ENCODE results near the gene PTPN22. TPM values are rescaled to one million over a fixed set of nuclear protein-coding genes. Genes with fewer than 3 reads are reported as not detected.
A peak's percentile ranks its signal among the peaks of the same experiment; 100 is the strongest.

The PTPN22 gene
- polyA plus RNA-seq, 1 donor (not counting 4 experiments of a cell fraction or from before 2014, with no cell fraction given) = 0.39 TPM

- Histone ChIP-seq H3K4me2 (ENCODE audit: control insufficient read depth, extremely low read depth, insufficient read depth, low read depth, low read length) (peak overlapping the region; percentile 41), H3K36me3 (ENCODE audit: control insufficient read depth in 2 of 2, extremely low read depth in 1 of 2, insufficient read depth in 2 of 2, low read length in 2 of 2) (no peaks in the 10 kb centered on the region), H3K27ac (ENCODE audit: control insufficient read depth, insufficient read depth, low read length) (no peak overlapping the region), H3K9ac (ENCODE audit: control insufficient read depth, extremely low read depth, insufficient read depth, low read length) (no peak overlapping the region), H3K27me3 (ENCODE audit: control insufficient read depth, extremely low read depth, insufficient read depth, low read length) (no peaks in the 10 kb centered on the region), H4K20me1 (ENCODE audit: control insufficient read depth, extremely low read depth, insufficient read depth, low read length) (no peaks in the 10 kb centered on the region), H3K4me3 (ENCODE audit: control insufficient read depth in 2 of 3, extremely low read depth in 1 of 3, insufficient read depth in 2 of 3, low read depth in 1 of 3, low read length in 3 of 3) (no peak overlapping the region), H2AFZ (ENCODE audit: control insufficient read depth, low read length) (no peak overlapping the region), H3K4me1 (ENCODE audit: control insufficient read depth, extremely low read depth, insufficient read depth, low read length) (peaks cover 33% of the 10 kb centered on the region), H3K9me3 (ENCODE audit: control insufficient read depth, low read depth, low read length) (no peaks in the 10 kb centered on the region), H3K79me2 (ENCODE audit: control insufficient read depth, insufficient read depth, low read length) (no peaks in the 10 kb centered on the region), H3K9me1 (ENCODE audit: control insufficient read depth, extremely low read depth, insufficient read depth, low read length) (no peaks in the 10 kb centered on the region)
- FAIRE-seq (no peak), DNase-seq (ENCODE audit: low read depth, low spot score) (no peak)
- no peak for TF ChIP-seq EZH2 (IDR thresholded peaks at IDR 0.05; ENCODE audit: low read length)
- TF ChIP-seq, protein P1, sequence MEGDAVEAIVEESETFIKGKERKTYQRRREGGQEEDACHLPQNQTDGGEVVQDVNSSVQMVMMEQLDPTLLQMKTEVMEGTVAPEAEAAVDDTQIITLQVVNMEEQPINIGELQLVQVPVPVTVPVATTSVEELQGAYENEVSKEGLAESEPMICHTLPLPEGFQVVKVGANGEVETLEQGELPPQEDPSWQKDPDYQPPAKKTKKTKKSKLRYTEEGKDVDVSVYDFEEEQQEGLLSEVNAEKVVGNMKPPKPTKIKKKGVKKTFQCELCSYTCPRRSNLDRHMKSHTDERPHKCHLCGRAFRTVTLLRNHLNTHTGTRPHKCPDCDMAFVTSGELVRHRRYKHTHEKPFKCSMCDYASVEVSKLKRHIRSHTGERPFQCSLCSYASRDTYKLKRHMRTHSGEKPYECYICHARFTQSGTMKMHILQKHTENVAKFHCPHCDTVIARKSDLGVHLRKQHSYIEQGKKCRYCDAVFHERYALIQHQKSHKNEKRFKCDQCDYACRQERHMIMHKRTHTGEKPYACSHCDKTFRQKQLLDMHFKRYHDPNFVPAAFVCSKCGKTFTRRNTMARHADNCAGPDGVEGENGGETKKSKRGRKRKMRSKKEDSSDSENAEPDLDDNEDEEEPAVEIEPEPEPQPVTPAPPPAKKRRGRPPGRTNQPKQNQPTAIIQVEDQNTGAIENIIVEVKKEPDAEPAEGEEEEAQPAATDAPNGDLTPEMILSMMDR (optimal IDR thresholded peaks at IDR 0.05 in 1 of 3, IDR thresholded peaks at IDR 0.05 in 1 of 3, conservative IDR thresholded peaks at IDR 0.05 in 1 of 3; ENCODE audit: extremely low read depth in 1 of 3, insufficient read depth in 2 of 3, low read length in 3 of 3) = no peak
- dilution Hi-C loops (cut with MboI; ENCODE audit: extremely low pct_ligation_motif_present, low sequenced_read_pairs) = no loop called here
Observed at GRCh38 chr1:113858982-113859381, 12.5 kb downstream of the PTPN22 start.

DNA sequence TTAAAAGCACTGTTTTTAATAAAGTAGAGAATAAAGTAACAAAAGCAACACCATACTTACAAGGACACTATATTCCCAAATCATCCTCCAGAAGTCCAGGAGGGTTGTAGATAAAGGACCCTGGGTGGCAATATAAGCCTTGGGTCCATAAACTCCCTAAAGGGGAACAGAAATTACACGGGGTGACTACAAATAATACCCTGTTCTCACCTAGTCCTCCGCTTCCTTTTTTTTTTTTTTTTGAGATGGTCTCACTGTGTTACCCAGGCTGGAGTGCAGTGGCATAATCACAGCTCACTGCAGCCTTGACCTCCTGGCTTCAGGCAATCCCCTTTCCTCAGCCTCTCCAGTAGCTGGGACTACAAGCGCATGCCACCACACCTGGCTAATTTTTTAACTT, 13.1 kb downstream of the PTPN22 start:
- no peaks in the 10 kb centered on the region for H3K36me3 ChIP-seq (ENCODE audit: control insufficient read depth in 2 of 2, extremely low read depth in 1 of 2, insufficient read depth in 2 of 2, low read length in 2 of 2)
- no peak overlapping the region for H3K4me2 ChIP-seq (ENCODE audit: control insufficient read depth, extremely low read depth, insufficient read depth, low read depth, low read length)
- H3K79me2 ChIP-seq (ENCODE audit: control insufficient read depth, insufficient read depth, low read length) = no peaks in the 10 kb centered on the region
- no peaks in the 10 kb centered on the region for H4K20me1 ChIP-seq (ENCODE audit: control insufficient read depth, extremely low read depth, insufficient read depth, low read length)
- FAIRE-seq = no peak
- DNase-seq (ENCODE audit: low read depth, low spot score) = no peak
- peaks cover 33% of the 10 kb centered on the region for H3K4me1 ChIP-seq (ENCODE audit: control insufficient read depth, extremely low read depth, insufficient read depth, low read length)
- H3K9ac ChIP-seq (ENCODE audit: control insufficient read depth, extremely low read depth, insufficient read depth, low read length) = no peak overlapping the region
- no peaks in the 10 kb centered on the region for H3K9me1 ChIP-seq (ENCODE audit: control insufficient read depth, extremely low read depth, insufficient read depth, low read length)
- H2AFZ ChIP-seq (ENCODE audit: control insufficient read depth, low read length) = no peak overlapping the region
- TF ChIP-seq EZH2 (IDR thresholded peaks at IDR 0.05; ENCODE audit: low read length) = no peak
- TF ChIP-seq, protein P1 (optimal IDR thresholded peaks at IDR 0.05 in 1 of 3, IDR thresholded peaks at IDR 0.05 in 1 of 3, conservative IDR thresholded peaks at IDR 0.05 in 1 of 3; ENCODE audit: extremely low read depth in 1 of 3, insufficient read depth in 2 of 3, low read length in 3 of 3) = no peak
- H3K4me3 ChIP-seq (ENCODE audit: control insufficient read depth in 2 of 3, extremely low read depth in 1 of 3, insufficient read depth in 2 of 3, low read depth in 1 of 3, low read length in 3 of 3) = no peak overlapping the region
- H3K9me3 ChIP-seq (ENCODE audit: control insufficient read depth, low read depth, low read length) = no peaks in the 10 kb centered on the region
- dilution Hi-C loops (cut with MboI; ENCODE audit: extremely low pct_ligation_motif_present, low sequenced_read_pairs) = no loop called here
- H3K27me3 ChIP-seq (ENCODE audit: control insufficient read depth, extremely low read depth, insufficient read depth, low read length) = no peaks in the 10 kb centered on the region
- H3K27ac ChIP-seq (ENCODE audit: control insufficient read depth, insufficient read depth, low read length) = no peak overlapping the region
